Vagina (tissue), 2 donors: Measurements from ENCODE around the gene FAXDC2.

Source experiments
- CTCF ChIP-seq, 3 experiments: fragments of 450-650 bp in 2 of 3; fragments of 200-600 bp in 1 of 3; sonication (generic) in 1 of 3; IDR thresholded peaks; one replicate each; pipeline ENCODE4 v1.5.1; 2017 to 2019; ENCODE audit warnings: antibody characterized with exemption in 3 of 3, mild to moderate bottlenecking in 2 of 3, moderate library complexity in 2 of 3
- POLR2A ChIP-seq, 2 donors: fragments of 450-650 bp; IDR thresholded peaks; one replicate each; pipeline ENCODE4 v1.6.1; 2017; ENCODE audit warnings: antibody characterized with exemption in 2 of 2, mild to moderate bottlenecking in 2 of 2, moderate library complexity in 2 of 2
- POLR2AphosphoS5 ChIP-seq, 2 donors: sonication (generic); formaldehyde crosslinking; IDR thresholded peaks; one replicate each; pipeline ENCODE4 v1.9.0; 2017; ENCODE audit warnings: antibody characterized with exemption in 2 of 2, mild to moderate bottlenecking in 2 of 2, low read depth in 1 of 2; ENCODE audit not compliant: insufficient read depth in 1 of 2

- no peak for TF ChIP-seq CTCF (IDR thresholded peaks at IDR 0.05)
- TF ChIP-seq POLR2A (IDR thresholded peaks at IDR 0.05): no peak
- no peak for TF ChIP-seq POLR2AphosphoS5 (IDR thresholded peaks at IDR 0.05; ENCODE audit: insufficient read depth in 1 of 2, low read depth in 1 of 2)
Observed at GRCh38 chr5:154823605-154824004, 26.8 kb downstream of the FAXDC2 start.
